GM21390 (cell line): ENCODE data around the gene KCNN3.

Source experiments
- ATAC-seq: cut with Tn5 transposase; IDR thresholded peaks from one replicate; pipeline ENCODE4 v1.9.1; 2021; ENCODE audit not compliant: unreplicated experiment

KCNN3 gene

DNA sequence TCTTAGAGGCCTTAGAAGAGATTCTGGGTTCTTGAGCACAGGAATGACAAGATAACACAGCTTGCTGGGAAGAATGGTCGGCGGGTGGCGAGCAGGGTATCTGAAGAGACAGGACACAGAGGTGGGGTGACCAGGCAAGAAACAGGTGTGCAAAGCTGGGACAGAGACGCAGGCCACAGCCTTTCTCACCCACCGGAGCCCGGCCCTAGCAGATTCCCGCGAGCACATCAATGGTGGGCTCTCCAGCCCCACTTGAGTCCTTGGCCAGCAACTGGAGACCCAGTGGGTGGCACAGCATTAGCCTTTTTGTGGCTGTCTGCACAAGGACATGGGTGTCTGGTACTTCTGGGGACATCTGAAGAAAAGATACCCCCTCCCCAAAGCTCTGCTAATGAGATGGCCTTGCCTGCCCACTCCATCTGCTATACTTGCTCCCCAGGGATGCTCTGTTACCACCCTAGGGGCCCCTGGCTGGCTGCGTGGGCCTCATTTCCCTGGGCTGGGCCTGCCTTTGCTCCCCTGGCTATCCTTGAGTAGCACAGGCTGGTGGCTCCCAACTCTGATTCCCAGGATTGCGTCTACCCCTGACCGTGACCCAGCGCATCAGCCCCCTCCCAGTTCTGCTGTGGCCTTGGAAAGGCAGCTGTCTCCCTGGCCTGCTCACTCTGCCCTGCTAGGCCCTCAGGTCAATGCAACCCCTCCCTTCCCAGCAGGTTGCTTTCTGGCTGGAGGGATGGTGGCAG is 134.8 kb downstream of the KCNN3 start:
- ATAC-seq = no peak

DNA sequence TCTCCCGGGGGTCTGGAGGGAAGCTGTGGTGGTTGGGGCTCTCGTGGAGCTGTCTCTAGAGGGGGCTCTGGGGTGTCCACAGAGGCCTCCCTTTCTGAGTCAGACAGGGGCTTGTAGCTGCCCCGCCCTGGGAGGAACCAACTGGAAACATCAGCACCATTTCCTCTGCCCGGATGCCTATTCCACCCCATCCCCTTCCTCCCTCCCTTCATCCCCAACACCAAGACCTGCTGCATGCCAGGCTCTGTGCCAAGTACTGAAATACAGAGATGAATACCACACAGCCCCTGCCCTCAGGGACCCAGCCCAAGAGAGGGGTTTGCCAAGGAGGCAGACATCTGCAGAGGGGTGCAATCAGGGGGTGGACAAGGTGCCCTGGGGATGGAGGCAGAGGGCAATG is 136.5 kb downstream of the KCNN3 start:
- ATAC-seq = no peak

DNA sequence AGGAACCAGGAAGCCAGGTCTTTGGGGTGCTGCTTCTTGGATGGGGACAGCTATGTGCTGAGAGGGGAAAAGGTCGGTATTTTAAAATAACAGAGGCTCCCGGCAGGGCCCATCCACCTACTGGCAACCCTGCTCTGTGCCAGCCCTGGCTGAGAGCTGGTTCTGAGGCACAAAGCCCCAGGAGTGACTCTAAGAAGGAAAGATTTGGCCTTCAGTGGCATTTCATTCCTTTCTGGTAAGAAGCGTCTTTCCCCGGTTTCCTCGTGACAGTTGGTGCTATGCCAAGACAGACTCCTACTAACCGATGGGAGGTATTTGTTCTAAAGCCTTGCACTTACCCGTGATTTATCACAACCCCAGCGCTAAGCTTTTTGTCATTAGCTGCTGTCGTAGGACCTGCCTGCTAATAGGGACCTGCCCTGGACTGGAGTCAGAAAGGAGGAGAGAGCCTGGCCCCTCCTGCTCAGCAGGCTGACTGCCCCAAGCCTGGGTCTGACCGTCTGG is 139.0 kb downstream of the KCNN3 start:
- no peak for ATAC-seq

DNA sequence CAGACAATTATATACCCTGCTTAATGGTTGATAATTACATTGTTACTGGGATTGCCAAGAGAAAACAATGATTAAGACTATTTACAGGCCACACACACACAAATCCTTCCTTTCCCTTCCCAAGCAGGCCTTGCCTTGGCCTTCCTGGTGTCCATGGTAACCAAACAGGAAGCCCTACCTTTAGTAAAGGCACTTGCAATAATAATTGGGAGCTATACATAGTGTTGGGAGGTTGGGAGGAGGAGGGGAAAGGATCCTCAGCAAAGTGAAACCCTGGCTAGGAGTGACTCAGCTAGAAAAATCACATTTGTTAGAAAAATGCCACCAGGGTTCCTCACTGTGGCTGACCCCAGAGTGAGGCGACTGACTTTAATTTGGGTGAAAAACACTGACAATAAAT is 139.8 kb downstream of the KCNN3 start:
- ATAC-seq = no peak

DNA sequence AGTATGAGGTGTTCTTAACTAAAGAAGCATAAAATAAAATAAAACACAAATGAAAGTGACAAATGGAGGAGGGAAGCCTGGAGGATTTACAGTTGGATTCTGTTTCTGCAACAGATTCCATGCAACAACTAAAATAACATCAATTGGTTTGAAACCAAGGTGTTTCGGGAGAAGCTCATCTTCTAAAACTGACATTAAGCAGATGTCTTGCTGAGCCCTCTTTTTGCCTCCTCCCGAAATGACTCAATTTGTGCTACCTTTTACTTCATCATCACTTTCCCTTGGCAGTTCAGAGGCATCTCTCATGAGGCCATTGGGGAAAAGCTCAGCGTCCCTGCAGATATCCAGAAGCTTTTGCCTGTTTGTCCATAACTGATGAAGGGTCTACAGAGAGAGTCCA is 140.5 kb downstream of the KCNN3 start:
- no peak for ATAC-seq

DNA sequence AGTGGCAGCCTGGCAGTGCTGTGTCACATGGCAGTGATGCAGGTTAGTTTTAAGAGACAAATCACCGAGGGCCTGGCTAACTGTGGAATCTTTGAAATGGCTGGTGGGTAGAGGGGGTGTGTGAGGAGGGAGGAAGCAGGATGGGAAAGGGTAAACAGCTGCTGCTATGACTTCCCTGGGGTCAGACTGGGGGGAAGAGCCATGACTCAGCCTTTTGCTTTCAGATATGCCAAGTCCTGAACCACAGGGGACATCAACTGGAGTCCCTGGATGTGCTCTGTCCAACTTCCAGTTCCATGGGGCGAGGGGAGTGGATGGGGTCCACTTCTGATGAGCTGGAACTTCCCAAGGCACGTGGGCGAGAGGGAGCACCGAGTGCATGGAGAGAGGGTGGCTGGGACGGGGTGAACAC is 141.0 kb downstream of the KCNN3 start:
- ATAC-seq = no peak

DNA sequence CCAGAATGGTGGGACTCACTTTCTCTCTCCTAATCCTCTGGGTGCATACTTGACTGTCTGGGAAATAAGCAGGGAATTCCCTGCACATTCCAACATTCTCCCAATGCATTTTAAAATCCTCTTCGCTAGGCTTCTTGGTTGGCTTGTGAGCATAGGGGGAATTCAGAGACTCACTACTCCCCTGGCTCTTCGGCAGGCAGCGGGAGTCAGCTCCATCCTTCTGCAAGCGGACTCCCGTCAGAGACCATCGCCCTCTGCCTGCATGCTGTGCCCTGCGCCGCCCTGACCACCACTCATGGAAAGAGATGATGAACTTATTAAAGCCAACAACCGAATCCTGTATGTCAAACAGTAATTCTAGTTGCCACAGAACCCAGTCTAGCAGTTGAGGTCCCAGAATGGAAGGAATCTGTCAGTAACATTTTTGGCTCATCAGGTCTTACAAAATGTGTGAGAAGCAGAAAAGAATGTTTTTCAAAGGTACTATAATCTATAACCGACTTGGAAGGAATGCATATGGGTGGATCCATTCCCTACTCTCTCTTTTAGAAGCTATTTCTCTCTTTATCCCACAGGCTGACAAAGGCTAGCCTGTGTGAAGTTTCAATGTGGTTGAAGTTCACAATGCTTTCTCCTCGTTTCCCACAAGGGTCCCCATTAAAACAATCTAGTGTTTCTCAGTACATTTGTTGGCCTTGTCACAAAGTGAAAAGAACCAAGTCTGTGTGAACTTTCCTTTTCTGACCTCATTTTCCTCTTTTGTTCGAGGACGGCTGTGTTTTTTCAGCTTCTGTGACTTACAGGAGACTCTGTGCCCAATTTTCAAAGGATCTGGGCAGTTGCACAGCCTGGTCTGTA is 143.0 kb downstream of the KCNN3 start:
- ATAC-seq = no peak

DNA sequence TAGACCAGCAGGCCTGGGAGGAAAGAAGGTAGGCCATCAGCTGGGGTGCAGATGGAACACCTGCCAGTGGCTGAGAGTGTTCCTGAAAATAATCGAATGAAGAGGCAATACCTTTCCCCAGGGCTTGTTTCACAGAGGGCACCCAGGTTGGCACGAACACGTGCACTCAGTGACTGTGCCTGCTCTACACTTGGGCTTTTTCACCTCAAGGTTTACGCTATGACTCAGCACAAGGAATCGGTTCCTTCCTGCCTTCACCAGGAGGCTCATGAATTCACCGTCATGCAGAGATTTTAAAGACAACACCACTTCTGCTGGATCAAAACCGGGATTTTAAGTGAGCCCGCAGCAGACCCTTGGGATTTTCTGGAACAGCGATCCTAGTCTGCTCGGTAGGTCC is 143.6 kb downstream of the KCNN3 start:
- no peak for ATAC-seq

DNA sequence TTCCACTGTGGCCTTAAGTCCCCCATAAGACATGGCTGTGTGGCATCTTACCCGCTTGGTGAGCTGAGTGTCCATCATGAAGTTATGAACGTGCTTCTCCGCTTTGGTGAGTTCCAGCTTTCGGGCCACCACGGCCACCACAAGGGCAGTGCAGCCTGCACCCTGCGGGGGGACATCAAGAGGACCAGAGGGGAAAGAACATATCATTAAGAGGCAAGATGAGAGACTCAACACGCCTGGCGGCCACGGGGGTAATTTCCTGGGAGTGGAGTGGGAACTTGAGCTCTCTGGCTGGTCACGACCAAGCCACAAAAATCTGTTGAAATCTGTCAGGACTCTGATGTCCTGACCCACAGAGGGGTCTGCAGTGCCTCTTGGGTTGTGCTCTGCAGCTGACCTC is 144.2 kb downstream of the KCNN3 start:
- no peak for ATAC-seq

DNA sequence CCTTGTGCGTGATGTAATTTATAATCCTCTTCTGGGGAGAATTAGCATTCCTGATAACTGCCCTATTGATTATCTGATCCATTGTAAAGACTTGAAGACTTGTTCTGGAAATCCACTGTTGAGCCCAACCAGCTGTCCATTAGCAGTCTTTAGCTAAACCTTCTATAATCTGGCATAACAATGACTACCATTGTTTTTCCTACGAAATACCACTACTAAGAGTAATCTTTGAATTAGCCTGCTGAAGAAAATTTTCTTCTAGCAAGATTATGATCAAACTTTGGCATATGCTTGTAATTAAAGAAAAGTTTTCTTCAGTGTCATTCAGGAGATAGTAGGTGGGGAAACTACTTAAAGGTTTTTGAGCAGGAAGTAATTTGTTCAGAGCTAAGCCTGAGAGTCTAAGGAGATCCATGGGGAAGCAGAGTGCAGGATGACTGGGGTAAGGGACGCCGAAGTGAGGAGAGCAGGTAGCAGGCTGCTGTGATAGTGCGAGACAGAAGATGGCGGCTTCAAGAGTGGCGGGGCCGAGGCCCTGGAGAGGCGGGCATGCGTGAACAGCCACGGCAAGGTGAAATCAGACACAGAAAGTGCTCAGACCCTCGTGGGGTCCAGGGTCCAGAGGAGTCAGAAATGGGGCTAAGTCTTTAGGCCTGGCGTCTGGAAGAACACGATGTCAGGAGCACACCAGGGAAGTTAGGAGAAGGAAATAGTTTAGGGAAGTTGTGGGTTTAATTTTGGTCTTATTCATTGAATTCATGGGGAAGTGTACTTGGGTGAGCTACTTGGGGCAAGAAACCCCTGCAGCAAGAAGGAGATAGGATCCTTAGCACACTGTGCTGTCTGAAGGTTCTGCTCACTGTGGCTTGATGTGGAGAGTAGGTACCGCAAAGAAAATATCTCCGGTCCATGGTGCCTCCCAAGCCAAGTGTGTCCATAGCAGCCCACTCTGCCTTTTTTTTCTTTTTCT is 149.5 kb downstream of the KCNN3 start:
- ATAC-seq = no peak

DNA sequence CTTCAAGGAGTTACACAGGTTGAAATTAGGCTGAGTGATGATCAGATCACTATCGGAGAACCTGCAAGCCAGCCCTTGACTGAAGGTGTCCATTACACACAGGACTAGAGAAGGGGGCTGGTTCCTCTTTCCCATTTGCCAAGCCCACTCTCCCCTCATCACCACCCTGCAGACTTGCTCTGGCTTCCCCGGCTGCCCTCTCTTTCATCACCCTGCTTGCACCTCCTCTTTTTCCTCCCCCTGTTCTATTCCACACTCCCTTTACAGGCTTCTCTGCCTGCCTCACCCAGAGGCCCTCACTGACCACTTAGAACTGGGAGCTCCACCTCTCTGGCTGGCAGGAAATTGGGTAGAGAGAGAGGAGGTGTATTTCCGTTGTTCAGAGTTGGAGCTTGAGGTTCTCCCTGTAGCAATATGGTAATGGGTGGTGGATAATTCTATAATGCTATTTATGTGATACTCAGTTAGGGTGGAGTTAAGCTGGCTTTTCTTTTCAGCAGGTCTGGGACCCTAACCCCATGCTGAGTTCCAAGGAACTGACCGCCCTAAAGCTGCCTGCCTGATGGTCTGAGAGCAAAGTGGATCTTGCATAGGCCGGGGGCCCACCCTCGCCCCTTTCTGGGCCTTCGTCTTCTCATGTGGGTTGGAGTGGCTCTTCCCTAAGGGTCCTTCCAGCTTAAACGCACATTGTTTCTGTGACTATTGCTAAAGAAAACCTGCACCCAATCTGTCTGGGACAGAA is 150.3 kb downstream of the KCNN3 start:
- no peak for ATAC-seq

DNA sequence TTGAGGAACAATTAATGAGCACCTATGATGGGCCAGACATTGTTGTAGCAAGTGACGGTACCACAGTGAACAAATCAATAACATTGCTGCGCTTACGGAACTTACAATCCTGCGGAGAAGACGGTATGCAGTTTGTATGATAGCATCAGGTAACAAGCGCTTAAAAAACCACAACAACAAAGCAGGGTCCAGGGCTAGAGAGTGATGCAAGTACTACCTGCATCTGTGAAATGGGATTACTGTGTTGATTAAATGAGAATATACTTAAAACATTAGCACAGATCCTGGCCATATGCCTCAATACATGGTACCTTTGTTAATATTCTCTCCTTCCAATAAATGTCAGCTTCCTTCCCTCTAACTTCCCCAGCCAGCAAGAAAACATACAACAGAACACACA is 151.5 kb downstream of the KCNN3 start:
- no peak for ATAC-seq

DNA sequence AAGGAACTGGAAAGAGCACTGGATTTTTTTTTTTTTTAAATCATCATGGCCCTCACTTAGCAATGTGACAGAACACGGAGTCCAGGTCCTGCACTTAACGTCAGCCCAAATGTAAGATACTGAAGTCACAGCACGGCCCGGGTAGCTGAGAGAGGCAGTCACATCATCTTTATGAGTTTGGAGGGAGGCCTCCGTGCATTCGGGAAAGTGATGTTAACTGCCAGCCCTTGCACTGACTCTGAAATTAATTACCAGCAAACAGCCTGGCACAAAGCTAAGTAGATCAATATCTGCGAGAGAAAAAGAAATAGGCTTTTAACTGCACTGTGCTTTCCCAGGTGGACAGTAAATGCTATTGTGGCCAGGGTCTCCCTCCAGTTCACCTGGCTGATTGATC is 152.6 kb downstream of the KCNN3 start:
- ATAC-seq = no peak

DNA sequence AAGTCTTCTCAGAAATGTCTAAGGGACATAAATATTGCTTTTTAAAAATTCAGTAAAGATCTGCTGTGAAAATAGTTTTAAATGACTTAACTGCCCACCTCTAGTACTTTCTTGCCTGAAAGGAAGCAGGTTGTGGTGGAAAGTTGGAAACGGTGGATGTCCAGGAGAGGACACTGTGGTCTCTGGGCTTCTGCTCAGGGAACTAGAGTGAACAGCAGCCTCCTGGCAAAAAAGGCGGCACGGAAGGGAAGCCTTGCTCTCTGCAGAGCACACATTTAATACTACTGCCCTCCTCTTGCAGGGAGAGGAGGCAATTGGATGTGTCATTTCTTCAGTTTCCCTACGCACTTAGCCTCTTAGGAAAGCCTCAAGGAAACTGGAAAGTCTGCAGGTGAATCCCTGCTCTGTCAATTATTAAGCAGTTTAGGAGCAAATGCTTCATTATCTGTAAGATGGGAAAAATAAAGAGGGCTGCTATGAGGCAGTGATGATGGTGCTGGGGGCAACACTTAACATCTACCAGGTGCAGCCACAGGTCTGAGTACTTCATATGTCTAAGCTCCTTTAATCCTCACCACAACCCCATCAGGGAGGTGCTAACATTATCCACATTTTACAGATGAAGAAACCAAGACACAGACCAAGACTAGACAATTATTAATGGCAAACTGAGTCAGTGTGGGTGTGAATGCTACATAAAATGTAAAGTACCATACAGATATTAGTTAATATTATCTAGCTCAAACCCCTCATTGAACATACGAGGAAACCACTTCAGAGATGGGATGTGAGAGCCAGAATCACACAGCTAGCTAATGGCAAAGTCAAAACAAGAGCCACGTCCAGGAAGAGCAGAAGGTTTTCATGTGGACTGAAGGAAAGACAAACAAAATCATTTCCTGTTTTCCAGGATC is 153.2 kb downstream of the KCNN3 start:
- no peak for ATAC-seq

DNA sequence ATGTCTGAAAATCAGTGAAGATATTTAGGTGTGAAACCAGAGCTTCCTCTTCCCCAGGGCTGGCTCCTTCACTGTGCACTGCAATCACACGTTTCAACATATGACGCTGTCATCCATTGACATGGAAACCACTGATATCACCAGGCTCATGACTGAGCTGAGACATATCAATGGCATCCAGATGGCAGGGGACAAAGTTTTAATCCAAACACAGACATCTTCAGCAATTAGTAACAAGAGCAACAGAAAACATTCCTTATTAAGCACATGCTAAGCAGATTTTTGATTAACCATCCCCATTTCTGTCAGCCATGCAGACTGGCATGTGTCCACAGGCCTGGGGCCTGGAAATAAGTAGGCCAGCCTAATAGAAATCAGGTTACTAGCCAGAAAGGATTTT is 154.1 kb downstream of the KCNN3 start:
- no peak for ATAC-seq

DNA sequence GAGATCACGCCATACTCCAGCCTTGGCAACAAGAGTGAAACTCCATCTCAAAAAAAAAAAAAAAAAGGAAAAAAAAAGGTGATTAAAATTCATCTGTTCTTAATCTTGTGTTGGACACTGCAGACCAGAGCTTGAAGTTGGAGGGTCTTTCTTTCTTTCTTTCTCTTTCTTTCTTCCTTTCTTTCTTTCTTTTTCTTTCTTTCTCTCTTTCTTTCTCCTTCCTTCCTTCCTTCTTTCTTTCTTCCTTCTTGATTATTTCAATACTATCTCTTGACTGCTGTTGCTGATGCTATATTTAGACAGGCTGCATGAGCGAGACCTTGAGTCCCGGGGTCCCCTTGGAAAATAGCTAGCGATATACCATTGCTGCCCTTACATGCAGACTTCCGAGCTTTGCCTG is 154.7 kb downstream of the KCNN3 start:
- no peak for ATAC-seq

DNA sequence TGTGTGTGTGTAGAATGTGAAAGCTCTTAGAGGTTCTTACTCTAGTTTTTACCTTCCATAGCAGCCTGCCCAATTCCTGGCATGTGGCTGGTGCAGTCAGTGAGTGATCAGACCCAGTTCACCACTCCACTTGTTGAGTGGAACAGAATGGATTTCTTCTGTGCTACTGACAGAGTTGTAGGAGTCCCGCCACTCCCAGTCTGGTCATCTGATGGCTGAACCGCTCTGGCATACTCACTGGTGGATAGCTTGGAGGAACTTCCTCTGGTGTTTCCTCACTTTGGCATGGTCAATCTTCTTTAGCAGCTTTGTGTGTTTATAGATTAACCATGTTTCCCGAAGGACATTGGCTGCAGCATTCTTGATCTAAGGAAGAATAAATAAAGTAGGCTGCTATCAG is 155.4 kb downstream of the KCNN3 start:
- ATAC-seq = no peak

DNA sequence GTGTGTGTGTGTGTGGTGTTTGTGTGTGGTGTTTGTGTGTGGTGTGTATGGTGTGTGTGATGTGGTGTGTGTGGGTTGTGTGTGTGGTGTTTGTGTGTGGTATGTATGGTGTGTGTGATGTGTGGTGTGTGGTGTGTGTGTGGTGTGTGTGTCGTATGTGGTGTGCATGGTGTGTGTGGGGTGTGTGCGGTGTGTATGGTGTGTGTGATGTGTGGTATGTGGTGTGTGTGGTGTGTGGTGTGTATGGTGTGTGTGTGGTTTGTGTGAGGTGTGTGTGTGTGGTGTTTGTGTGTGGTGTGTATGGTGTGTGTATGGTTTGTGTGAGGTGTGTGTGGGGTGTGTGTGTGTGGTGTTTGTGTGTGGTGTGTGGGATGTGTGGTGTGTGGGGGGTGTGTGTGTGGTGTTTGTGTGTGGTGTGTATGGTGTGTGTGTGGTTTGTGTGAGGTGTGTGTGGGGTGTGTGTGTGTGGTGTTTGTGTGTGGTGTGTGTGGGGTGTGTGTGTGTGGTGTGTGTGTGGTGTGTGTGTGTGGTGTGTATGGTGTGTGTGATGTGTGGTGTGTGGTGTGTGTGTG is 155.9 kb downstream of the KCNN3 start:
- ATAC-seq = no peak

DNA sequence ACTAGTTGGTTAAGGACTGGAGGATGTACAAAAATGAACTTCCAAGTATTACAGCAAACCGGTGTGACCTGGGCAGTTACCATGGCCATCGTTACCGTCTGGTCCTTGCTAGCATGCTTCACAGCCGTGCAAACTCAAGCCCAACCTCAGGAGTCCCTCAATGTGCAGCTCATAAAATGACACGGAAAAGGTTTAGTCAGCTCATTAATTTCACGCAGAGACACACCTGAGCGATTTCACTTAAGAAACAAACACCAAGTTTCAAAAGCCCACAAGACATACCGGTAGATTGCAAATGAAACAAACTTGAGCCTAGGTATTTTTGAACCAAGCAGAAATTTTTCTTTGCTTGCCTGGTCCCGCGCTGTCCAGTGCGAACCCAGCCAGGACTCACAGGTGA is 157.1 kb downstream of the KCNN3 start:
- ATAC-seq = no peak
